WERI-Rb-1 (cell line): Measurements from ENCODE around the gene ATG16L2.
"Not testable (repeated sequence)": the region's sequence is repeated elsewhere in the genome, so short reads cannot be mapped to it uniquely, and the experiment has no call there.

ENCODE experiments used
- DNase-seq: peaks from one replicate; pipeline ENCODE4 v3.0.0-alpha.2; 2020
- H3K27ac ChIP-seq: fragments of 250-450 bp; sonication (Bioruptor Pico); 2 replicates; pipeline ENCODE4 v1.5.1; 2020; ENCODE audit warnings: mild to moderate bottlenecking, moderate library complexity
- H3K27me3 ChIP-seq: fragments of 250-450 bp; sonication (Bioruptor Pico); 2 replicates; pipeline ENCODE4 v1.5.1; 2021; ENCODE audit warnings: mild to moderate bottlenecking, low read depth, moderate library complexity; ENCODE audit not compliant: insufficient read depth, severe bottlenecking
- H3K36me3 ChIP-seq: fragments of 250-450 bp; sonication (Bioruptor Pico); 2 replicates; pipeline ENCODE4 v1.5.1; 2020; ENCODE audit warnings: mild to moderate bottlenecking, moderate library complexity
- H3K4me3 ChIP-seq: 2 replicates; pipeline ENCODE4 v1.5.1; 2011; ENCODE audit warnings: low read depth, mild to moderate bottlenecking, control low read depth, low read length
- H3K9me3 ChIP-seq: fragments of 250-450 bp; sonication (Bioruptor Pico); 2 replicates; pipeline ENCODE4 v1.5.1; 2021; ENCODE audit warnings: mild to moderate bottlenecking, moderate library complexity; ENCODE audit not compliant: severe bottlenecking
- TF ChIP-seq, protein P1 (sequence below): IDR thresholded peaks from 2 replicates; pipeline ENCODE4 v1.5.1; 2011; ENCODE audit warnings: low read depth, mild to moderate bottlenecking, control low read depth, inconsistent platforms, low read length

ATG16L2 gene

DNA sequence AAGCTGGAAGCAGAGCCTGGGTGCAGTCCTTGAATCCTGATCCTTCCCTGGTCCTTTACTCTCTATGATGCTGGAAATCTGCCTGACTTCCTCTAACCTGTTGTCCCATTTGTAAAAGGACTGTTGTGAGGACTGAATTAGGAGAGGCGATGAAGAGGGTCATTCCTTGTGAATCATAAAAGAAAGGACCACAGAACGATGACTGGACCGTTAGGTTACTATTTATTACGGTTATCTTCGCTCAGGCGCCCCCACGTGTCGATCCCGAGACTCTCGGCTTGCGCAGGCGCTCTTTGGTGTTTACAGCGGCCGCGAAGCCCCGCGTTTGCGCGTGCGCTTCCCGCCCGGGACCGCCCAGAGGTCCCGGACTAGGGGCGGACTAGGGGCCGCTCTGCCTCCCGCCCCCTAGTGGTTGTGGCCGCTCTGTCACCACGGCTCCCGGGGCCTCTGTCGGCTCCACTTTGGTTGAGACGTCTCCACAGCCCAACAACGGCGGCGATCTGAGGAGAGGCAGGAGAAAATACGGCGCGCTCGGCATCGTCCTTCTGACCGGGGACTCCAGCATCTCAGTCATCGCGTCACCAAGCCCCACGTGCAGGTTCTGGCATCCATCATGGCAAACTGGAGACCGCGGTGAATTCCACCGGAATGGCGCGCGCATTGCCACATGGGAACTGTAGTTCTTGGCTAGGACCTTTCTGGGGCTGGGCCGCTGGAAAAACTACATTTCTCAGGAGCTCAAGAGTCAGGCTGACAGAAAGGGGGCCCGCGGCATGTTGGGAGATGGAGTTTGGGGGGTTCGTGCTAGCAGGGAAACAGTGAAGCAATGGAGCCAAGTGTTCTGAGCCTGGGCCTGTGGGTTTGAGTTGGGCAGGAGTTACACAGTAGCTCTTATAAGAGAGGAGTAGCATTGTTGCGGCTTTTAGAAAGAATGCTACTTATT, 20.5 kb upstream of the ATG16L2 start, which contains the start of gene STARD10:
Gene STARD10, minus strand, starts transcription at position 623 of the 943 bp plus-strand sequence. CDS start 12,866 bp downstream, outside the sequence.
- Histone ChIP-seq H3K27me3 (no peaks in the 10 kb centered on the region), H3K36me3 (no peaks in the 10 kb centered on the region), H3K9me3 (no peaks in the 10 kb centered on the region), H3K4me3 (peak within 1 kb of the TSS; percentile 85), H3K27ac (peak within 1 kb of the TSS; percentile 62)
- TF ChIP-seq, protein P1, sequence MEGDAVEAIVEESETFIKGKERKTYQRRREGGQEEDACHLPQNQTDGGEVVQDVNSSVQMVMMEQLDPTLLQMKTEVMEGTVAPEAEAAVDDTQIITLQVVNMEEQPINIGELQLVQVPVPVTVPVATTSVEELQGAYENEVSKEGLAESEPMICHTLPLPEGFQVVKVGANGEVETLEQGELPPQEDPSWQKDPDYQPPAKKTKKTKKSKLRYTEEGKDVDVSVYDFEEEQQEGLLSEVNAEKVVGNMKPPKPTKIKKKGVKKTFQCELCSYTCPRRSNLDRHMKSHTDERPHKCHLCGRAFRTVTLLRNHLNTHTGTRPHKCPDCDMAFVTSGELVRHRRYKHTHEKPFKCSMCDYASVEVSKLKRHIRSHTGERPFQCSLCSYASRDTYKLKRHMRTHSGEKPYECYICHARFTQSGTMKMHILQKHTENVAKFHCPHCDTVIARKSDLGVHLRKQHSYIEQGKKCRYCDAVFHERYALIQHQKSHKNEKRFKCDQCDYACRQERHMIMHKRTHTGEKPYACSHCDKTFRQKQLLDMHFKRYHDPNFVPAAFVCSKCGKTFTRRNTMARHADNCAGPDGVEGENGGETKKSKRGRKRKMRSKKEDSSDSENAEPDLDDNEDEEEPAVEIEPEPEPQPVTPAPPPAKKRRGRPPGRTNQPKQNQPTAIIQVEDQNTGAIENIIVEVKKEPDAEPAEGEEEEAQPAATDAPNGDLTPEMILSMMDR: peak; percentile 87
- DNase-seq: peak; percentile 95

DNA sequence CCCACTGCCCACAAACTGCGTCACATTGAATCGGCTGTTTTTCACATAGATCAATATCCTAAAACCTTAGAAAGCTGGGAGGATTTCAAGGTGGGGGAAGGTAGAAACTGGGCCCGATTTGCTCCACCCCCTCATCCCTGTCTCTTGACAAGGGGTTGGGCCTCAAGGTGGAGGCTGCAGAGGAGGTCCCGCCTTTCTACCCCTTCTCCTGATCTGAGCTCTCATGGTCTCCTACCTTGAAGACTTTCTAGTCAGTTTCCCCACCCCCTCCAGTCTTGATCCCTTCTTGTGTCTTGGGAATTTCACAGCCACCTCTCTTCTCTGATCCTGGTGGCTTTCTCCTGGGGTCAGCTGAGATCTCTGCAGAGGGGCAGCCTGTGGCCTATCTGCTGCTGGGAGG, 15.8 kb upstream of the ATG16L2 start:
- DNase-seq: peak; percentile 36

DNA sequence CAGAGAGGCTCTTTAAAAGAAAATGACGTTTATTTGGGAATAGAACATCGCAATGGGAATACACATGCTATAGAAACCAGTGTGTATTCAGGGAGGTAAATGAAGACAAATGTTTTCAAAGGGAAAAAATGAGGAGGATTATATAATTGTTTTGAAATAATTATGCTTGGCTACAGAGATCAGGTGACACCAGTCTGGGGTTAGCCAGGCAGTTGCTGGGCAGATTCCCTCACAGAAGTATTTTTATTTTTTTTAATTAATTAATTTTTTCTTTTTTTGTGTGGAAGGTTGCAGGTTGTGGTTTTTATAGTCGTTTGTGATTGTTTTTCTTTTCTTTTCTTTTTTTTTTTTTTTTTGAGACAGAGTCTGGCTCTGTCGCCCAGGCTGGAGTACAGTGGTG, 14.8 kb upstream of the ATG16L2 start:
- DNase-seq: no peak
- TF ChIP-seq, protein P1: no peak
- H3K27me3 ChIP-seq: no peaks in the 10 kb centered on the region
- H3K36me3 ChIP-seq: no peaks in the 10 kb centered on the region
- no peak overlapping the region for H3K27ac ChIP-seq
- no peak overlapping the region for H3K4me3 ChIP-seq
- no peaks in the 10 kb centered on the region for H3K9me3 ChIP-seq

More for the DNA sequence above, 15.8 kb upstream of the ATG16L2 start:
- no peaks in the 10 kb centered on the region for H3K36me3 ChIP-seq
- TF ChIP-seq, protein P1: no peak
- H3K9me3 ChIP-seq: no peaks in the 10 kb centered on the region
- no peak overlapping the region for H3K27ac ChIP-seq
- no peak overlapping the region for H3K4me3 ChIP-seq
- H3K27me3 ChIP-seq: no peaks in the 10 kb centered on the region

DNA sequence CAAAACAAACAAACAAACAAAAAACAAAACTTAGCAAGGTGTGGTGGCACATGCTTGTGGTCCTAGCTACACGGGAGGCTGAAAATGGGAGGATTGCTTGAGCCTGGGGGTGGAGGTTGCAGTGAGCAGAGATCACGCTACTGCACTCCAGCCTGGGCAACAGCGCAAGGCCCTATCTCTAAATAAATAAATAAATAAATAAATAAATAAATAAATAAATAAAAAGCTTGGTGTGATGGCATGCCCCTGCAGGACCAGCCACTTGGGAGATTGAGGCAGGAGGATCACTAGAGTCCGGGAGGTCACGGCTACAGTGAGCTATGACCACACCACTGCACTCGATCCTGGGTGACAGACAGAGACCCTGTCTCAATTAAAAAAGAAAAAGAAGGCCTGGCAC, 11.4 kb upstream of the ATG16L2 start:
- Histone ChIP-seq H3K9me3 (no peaks in the 10 kb centered on the region), H3K27me3 (no peaks in the 10 kb centered on the region), H3K27ac (no peak overlapping the region), H3K4me3 (no peak overlapping the region), H3K36me3 (no peaks in the 10 kb centered on the region)
- TF ChIP-seq, protein P1: no peak
- DNase-seq: no peak

DNA sequence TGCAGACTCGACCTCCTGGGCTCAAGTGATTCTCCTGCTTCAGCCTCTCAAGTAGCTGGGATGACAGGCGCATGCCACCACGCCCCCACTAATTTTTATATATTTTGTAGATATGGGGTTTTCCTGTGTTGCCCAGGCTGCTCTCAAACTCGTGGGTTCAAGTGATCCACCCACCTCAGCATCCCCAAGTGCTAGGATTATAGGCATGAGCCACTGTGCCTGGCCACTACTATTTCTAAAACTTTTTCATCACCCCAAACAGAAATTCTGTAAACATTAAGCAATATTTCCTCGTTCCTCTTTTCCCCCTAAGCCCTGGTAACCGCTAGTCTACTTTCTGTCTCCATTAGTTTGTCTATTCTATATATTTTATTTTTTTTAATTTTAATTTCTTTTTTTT, 9.0 kb upstream of the ATG16L2 start:
- TF ChIP-seq, protein P1: no peak

DNA sequence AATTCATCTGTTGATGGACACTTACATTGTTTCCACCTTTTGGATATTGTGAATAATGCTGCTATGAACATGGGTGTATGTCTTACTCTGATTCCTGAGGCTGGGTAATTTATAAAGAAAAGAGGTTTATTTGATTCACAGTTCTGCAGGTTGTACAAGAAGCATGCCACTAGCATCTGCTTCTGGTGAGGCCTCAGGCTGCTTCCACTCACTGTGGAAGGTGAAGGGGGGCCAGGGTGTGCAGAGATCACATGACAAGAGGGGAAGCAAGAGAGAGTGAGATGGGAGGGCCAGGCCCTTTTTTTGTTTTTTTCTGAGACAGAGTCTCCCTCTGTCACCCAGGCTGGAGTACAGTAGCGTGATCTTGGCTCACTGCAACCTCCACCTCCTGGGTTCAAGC, 7.8 kb upstream of the ATG16L2 start:
- H3K9me3 ChIP-seq, DNase-seq, H3K4me3 ChIP-seq, H3K27ac ChIP-seq, H3K27me3 ChIP-seq: not testable (repeated sequence)
- H3K36me3 ChIP-seq: peaks cover 11% of the 10 kb centered on the region

More for the DNA sequence above, 9.0 kb upstream of the ATG16L2 start:
- H3K27ac ChIP-seq: no peak overlapping the region
- H3K27me3 ChIP-seq: no peaks in the 10 kb centered on the region
- peaks cover 11% of the 10 kb centered on the region for H3K36me3 ChIP-seq
- H3K4me3 ChIP-seq: no peak overlapping the region
- H3K9me3 ChIP-seq: no peaks in the 10 kb centered on the region
- DNase-seq: no peak
